AG04450 (cell line): ENCODE data around the gene TRIM24. TPM values are rescaled to one million over a fixed set of nuclear protein-coding genes. Genes with fewer than 3 reads are reported as not detected.

Source experiments
- CTCF ChIA-PET: fragments of 300-600, 350-600 bp; formaldehyde crosslinking; extraction: SDS; loops from one replicate; lab custom pipeline; 2022; ENCODE audit warnings: antibody characterized with exemption, inconsistent platforms; lab: Charles Lee
- POLR2A ChIA-PET: fragments of 350-600 bp; formaldehyde crosslinking; extraction: SDS; loops from one replicate; lab custom pipeline; 2021; ENCODE audit warnings: antibody characterized with exemption, inconsistent platforms; lab: Yijun Ruan, JAX
- DNase-seq: peaks from one replicate; pipeline ENCODE4 v3.0.0-alpha.2; 2011; ENCODE audit warnings: low read depth, low spot score
- H3K27ac ChIP-seq: one replicate; pipeline ENCODE4 v1.5.1; 2012; ENCODE audit warnings: low read depth, low read length, control low read depth
- H3K27me3 ChIP-seq: one replicate; pipeline ENCODE4 v1.6.0; 2012; ENCODE audit warnings: low read length; ENCODE audit not compliant: control insufficient read depth, insufficient read depth
- H3K4me3 ChIP-seq: 2 replicates; pipeline ENCODE4 v1.5.1; 2011; ENCODE audit warnings: mild to moderate bottlenecking, low read depth, low read length, control low read depth
- H3K9me3 ChIP-seq: 2 replicates; pipeline ENCODE4 v1.5.1; 2012; ENCODE audit warnings: low read length; ENCODE audit not compliant: control insufficient read depth, insufficient read depth
- polyA plus RNA-seq: library from polyadenylated mRNA; depleted of rRNA; stranded (reverse); fragments of >200 nt; gene quantifications from 2 replicates; pipeline ENCODE4 v1.2.3, GENCODE V29; 2011
- TF ChIP-seq, protein P1 (sequence below): IDR thresholded peaks from 2 replicates; pipeline ENCODE4 v1.5.1; 2011; ENCODE audit warnings: low read depth, low read length, control low read depth, inconsistent platforms

TRIM24 gene
- polyA plus RNA-seq, 1 experiment = 9.3 TPM

DNA sequence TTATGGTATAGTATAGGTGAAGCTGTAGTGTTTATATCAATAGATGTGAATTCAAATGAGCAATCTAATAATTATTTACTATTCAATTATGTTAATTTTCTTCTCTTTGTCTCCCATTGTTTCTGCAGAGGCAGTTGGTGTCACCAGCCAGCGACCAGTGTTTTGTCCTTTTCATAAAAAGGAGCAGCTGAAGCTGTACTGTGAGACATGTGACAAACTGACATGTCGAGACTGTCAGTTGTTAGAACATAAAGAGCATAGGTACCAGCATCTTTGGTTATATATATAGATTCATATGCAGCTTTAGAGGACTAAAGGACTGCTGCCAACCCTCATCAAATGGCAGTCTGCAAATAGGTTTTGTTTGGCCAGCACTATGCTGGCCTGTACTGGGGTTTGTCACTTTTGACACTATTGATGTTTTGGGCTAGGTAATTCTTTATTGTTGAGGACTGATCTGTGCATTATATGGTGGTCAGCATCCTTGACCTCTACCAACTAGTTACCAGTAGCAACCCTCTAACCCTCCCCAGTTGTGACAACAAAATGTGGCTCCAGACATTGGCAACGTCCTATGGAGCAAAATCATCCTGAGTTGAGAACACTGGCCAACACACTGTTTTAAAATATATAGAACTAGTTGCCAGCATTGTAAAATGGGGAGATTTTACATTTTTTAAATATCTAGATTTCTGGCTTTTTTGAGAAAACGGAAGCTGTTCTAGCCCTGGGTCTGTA is 59.2 kb downstream of the TRIM24 start:
- no peak overlapping the region for H3K4me3 ChIP-seq
- POLR2A ChIA-PET = no interaction called here
- DNase-seq = no peak
- no peaks in the 10 kb centered on the region for H3K9me3 ChIP-seq
- TF ChIP-seq, protein P1, sequence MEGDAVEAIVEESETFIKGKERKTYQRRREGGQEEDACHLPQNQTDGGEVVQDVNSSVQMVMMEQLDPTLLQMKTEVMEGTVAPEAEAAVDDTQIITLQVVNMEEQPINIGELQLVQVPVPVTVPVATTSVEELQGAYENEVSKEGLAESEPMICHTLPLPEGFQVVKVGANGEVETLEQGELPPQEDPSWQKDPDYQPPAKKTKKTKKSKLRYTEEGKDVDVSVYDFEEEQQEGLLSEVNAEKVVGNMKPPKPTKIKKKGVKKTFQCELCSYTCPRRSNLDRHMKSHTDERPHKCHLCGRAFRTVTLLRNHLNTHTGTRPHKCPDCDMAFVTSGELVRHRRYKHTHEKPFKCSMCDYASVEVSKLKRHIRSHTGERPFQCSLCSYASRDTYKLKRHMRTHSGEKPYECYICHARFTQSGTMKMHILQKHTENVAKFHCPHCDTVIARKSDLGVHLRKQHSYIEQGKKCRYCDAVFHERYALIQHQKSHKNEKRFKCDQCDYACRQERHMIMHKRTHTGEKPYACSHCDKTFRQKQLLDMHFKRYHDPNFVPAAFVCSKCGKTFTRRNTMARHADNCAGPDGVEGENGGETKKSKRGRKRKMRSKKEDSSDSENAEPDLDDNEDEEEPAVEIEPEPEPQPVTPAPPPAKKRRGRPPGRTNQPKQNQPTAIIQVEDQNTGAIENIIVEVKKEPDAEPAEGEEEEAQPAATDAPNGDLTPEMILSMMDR = no peak
- no peaks in the 10 kb centered on the region for H3K27me3 ChIP-seq
- CTCF ChIA-PET = interaction anchor here (0.5 kb wide), 1 partner anchor 360 kb away, joined by 4 read pairs; no protein-coding TSS in a partner anchor
- no peak overlapping the region for H3K27ac ChIP-seq

DNA sequence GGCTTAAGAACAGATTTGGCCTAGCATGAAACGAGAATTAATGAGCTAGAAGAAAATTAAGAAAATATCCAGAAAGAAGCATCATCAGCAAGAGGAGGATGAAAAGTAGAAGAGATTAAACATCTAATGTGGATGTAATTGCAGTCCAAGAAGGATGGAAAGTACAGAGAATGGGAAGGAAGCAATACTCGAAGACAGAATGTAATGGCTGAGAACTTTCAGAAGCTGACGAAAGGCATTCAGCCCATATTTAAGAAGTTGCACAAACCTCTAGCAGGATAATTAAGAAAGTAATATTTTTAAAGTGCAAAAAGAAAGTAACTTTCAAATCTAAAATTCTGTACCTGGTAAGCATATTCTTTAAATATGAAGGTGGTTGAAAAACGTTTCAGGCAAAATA is 60.7 kb downstream of the TRIM24 start:
- ChIA-PET POLR2A (no interaction called here), CTCF (no interaction called here)
- no peaks in the 10 kb centered on the region for H3K27me3 ChIP-seq
- no peak overlapping the region for H3K27ac ChIP-seq
- DNase-seq = no peak
- TF ChIP-seq, protein P1 = no peak
- H3K9me3 ChIP-seq = no peaks in the 10 kb centered on the region
- no peak overlapping the region for H3K4me3 ChIP-seq

DNA sequence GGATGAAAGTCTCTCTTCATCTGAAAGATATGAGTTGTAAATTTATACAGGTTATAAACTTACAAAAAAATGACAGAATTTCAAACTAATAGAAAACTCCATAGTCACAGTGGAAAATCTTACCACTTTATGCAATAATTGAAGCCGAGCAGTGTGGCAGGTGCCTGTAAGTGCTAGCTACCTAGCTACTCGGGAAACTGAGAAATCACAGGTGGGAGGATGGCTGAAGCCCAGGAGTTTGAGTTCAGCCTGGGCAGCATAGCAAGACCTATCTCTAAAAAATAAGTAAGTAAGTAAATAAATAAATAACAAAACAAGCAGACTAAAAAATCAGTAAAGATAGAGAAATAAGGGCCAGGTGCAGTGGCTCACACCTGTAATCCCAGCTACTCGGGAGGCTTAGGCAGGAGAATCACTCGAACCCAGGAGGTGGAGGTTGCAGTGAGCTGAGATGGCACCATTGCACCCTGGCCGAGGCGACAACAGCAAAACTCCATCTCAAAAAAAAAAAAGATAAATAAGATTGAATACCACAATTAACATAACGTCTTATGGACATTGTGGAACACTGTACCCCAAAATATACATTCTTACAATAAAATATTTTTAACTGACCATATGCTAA is 61.9 kb downstream of the TRIM24 start:
- H3K9me3 ChIP-seq = peaks cover 3% of the 10 kb centered on the region; the same call in 1 of the 2 replicates
- H3K27me3 ChIP-seq = no peaks in the 10 kb centered on the region
- H3K4me3 ChIP-seq = no peak overlapping the region
- POLR2A ChIA-PET = no interaction called here
- TF ChIP-seq, protein P1 = no peak
- CTCF ChIA-PET = no interaction called here
- H3K27ac ChIP-seq = no peak overlapping the region
- no peak for DNase-seq

DNA sequence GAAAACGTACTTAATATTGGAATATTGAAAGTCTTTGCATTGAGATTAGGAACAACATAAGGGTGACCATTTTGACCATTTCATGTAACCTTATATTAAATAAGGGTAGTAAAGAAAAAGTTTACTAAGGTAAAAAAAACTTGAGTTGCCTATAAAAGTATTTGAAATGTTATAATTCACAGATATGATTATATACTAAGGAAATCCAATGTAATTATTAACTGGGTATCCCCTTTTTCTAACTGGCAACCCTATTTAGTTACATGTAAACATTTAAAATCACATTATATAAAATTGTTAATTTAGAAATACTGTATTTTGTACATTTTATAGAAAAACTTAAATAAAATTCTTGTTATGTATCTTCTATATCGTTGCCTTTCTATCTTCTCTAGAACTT is 64.2 kb downstream of the TRIM24 start:
- Histone ChIP-seq H3K4me3 (no peak overlapping the region), H3K27ac (no peak overlapping the region), H3K9me3 (peaks cover 9% of the 10 kb centered on the region; the same call in 1 of the 2 replicates), H3K27me3 (no peaks in the 10 kb centered on the region)
- CTCF ChIA-PET = no interaction called here
- DNase-seq = no peak
- POLR2A ChIA-PET = no interaction called here
- TF ChIP-seq, protein P1 = no peak

DNA sequence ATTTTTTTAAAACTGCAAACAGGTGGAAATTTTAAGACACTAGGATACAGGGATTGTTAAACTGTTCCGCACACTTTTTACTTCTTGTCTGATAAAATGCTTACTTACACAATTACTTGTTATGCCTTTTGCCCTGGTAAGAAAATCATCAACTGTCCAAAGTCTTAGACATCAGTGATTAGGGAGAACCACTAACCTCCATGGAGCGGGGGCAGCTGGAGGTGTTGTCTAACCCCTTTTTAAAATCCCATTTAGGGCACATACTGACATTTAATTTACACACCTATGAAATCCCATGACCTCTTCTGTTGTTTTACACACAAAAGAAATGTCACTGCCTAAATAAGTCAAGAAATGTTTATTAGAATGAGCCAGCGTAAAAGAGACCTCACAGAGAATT is 65.7 kb downstream of the TRIM24 start:
- CTCF ChIA-PET = no interaction called here
- POLR2A ChIA-PET = no interaction called here

More for the DNA sequence above, 65.7 kb downstream of the TRIM24 start:
- peaks cover 9% of the 10 kb centered on the region; the same call in 1 of the 2 replicates for H3K9me3 ChIP-seq
- no peak for DNase-seq
- no peak overlapping the region for H3K4me3 ChIP-seq
- TF ChIP-seq, protein P1 = no peak
- H3K27ac ChIP-seq = no peak overlapping the region
- H3K27me3 ChIP-seq = no peaks in the 10 kb centered on the region
